Hepatocyte (in vitro differentiated cells): Measurements from ENCODE around the gene OR10A3. TPM values are rescaled to one million over a fixed set of nuclear protein-coding genes. Genes with fewer than 3 reads are reported as not detected.

Experiments used
- DNase-seq: peaks from one replicate; pipeline ENCODE4 v3.0.0-alpha.2; 2016; ENCODE audit warnings: low spot score
- H2AFZ ChIP-seq: fragments of 200-600 bp; sonication (generic); 2 replicates; pipeline ENCODE4 v1.6.0; 2016; ENCODE audit warnings: antibody characterized with exemption, mild to moderate bottlenecking
- H3K27ac ChIP-seq: fragments of 200-600 bp; sonication (generic); 2 replicates; pipeline ENCODE4 v1.5.1; 2016; ENCODE audit warnings: mild to moderate bottlenecking
- H3K27me3 ChIP-seq: fragments of 200-600 bp; sonication (generic); 2 replicates; pipeline ENCODE4 v1.6.1; 2016
- H3K36me3 ChIP-seq: fragments of 200-600 bp; sonication (generic); replicated peaks from 2 replicates; pipeline ENCODE4 v1.5.1; 2016; ENCODE audit warnings: low read depth; ENCODE audit not compliant: insufficient read depth
- H3K4me1 ChIP-seq: fragments of 200-600 bp; sonication (generic); 2 replicates; pipeline ENCODE4 v1.5.1; 2016; ENCODE audit warnings: mild to moderate bottlenecking, moderate library complexity; ENCODE audit not compliant: insufficient read depth
- H3K4me2 ChIP-seq: fragments of 200-600 bp; sonication (generic); 2 replicates; pipeline ENCODE4 v1.6.0; 2016
- H3K4me3 ChIP-seq: fragments of 200-600 bp; sonication (generic); 2 replicates; pipeline ENCODE4 v1.5.1; 2016; ENCODE audit warnings: mild to moderate bottlenecking
- H3K79me2 ChIP-seq: fragments of 200-600 bp; sonication (generic); 2 replicates; pipeline ENCODE4 v1.6.0; 2017; ENCODE audit warnings: mild to moderate bottlenecking
- H3K9me2 ChIP-seq: fragments of 200-600 bp; sonication (generic); replicated peaks from 2 replicates; pipeline ENCODE4 v1.6.0; 2017; ENCODE audit warnings: mild to moderate bottlenecking; ENCODE audit not compliant: insufficient read depth
- H3K9me3 ChIP-seq: fragments of 200-600 bp; sonication (generic); 2 replicates; pipeline ENCODE4 v1.5.1; 2016; ENCODE audit warnings: low read depth, mild to moderate bottlenecking
- H4K20me1 ChIP-seq: fragments of 200-600 bp; sonication (generic); 2 replicates; pipeline ENCODE4 v1.6.0; 2016; ENCODE audit warnings: mild to moderate bottlenecking; ENCODE audit not compliant: insufficient read depth, poor library complexity, severe bottlenecking
- CTCF ChIP-seq: fragments of 200-600 bp; sonication (generic); IDR thresholded peaks from 2 replicates; pipeline ENCODE4 v1.5.1; 2016; ENCODE audit warnings: antibody characterized with exemption, mild to moderate bottlenecking; ENCODE audit not compliant: poor library complexity
- EZH2 ChIP-seq: fragments of 200-600 bp; sonication (generic); IDR thresholded peaks from 2 replicates; pipeline ENCODE4 v1.6.1; 2016; ENCODE audit warnings: antibody characterized with exemption, mild to moderate bottlenecking, borderline replicate concordance
- EZH2phosphoT487 ChIP-seq: fragments of 200-600 bp; sonication (generic); IDR thresholded peaks from one replicate; pipeline ENCODE4 v1.6.1; 2018; ENCODE audit warnings: antibody characterized with exemption, mild to moderate bottlenecking, low read depth, moderate library complexity; ENCODE audit not compliant: unreplicated experiment, severe bottlenecking
- WGBS: methylation state at CpG from one replicate; pipeline ENCODE4 v1.1.6; 2016; ENCODE audit warnings: low lambda C conversion rate; ENCODE audit errors: missing lambda C conversion rate; 5-methylcytosine and 5-hydroxymethylcytosine counted together
- polyA plus RNA-seq: library from polyadenylated mRNA; unstranded; fragments of >200 nt; fragmentation: Nextera tagmentation; extraction: Ambion mirVana; gene quantifications from 2 replicates; pipeline ENCODE4 v1.2.1, GENCODE V29; 2016
- total RNA-seq: library from RNA; depleted of rRNA; stranded (reverse); fragments of >200 nt; gene quantifications from 2 replicates; pipeline ENCODE4 v1.2.3, GENCODE V29; 2014

Gene OR10A3
- total and polyA plus RNA-seq, 2 experiments from 2014 or later: not detected

- no peaks in the 10 kb centered on the region for H3K9me3 ChIP-seq
- no peaks in the 10 kb centered on the region for H3K79me2 ChIP-seq
- no peak for DNase-seq
- no peak overlapping the region for H3K4me2 ChIP-seq
- no peak overlapping the region for H2AFZ ChIP-seq
- 51% methylated on average over 4 of the region's 4 CpGs for WGBS
- peaks cover 10% of the 10 kb centered on the region for H3K4me1 ChIP-seq
- H4K20me1 ChIP-seq: no peaks in the 10 kb centered on the region
- no peaks in the 10 kb centered on the region for H3K9me2 ChIP-seq
- H3K36me3 ChIP-seq: no peaks in the 10 kb centered on the region
- H3K27ac ChIP-seq: no peak overlapping the region
- no peaks in the 10 kb centered on the region for H3K27me3 ChIP-seq
- no peak overlapping the region for H3K4me3 ChIP-seq
- TF ChIP-seq EZH2phosphoT487 (no peak), EZH2 (no peak), CTCF (no peak)
These were observed 42.1 kb downstream of the OR10A3 start for GRCh38 chr11:7899418-7899817.

- Histone ChIP-seq H2AFZ (no peak overlapping the region), H3K27ac (no peak overlapping the region), H3K9me2 (no peaks in the 10 kb centered on the region), H3K4me1 (peaks cover 4% of the 10 kb centered on the region), H3K4me3 (no peak overlapping the region), H3K79me2 (no peaks in the 10 kb centered on the region), H3K4me2 (no peak overlapping the region), H4K20me1 (no peaks in the 10 kb centered on the region), H3K36me3 (no peaks in the 10 kb centered on the region), H3K27me3 (no peaks in the 10 kb centered on the region), H3K9me3 (no peaks in the 10 kb centered on the region)
- no peak for DNase-seq
- 72% methylated on average over 5 of the region's 5 CpGs for WGBS
- no peak for TF ChIP-seq EZH2
- no peak for TF ChIP-seq EZH2phosphoT487
- no peak for TF ChIP-seq CTCF
These were observed 42.7 kb downstream of the OR10A3 start for GRCh38 chr11:7898666-7899283.

GRCh38 chr11:7896009-7896785, 45.3 kb downstream of the OR10A3 start:
- H3K36me3 ChIP-seq: no peaks in the 10 kb centered on the region
- no peaks in the 10 kb centered on the region for H3K79me2 ChIP-seq
- H3K9me2 ChIP-seq: no peaks in the 10 kb centered on the region
- no peaks in the 10 kb centered on the region for H4K20me1 ChIP-seq
- no peak for TF ChIP-seq EZH2phosphoT487
- no peak for TF ChIP-seq CTCF
- no peak for TF ChIP-seq EZH2
- H2AFZ ChIP-seq: no peak overlapping the region
- 100% methylated on average over 1 of the region's 1 CpG for WGBS
- H3K27ac ChIP-seq: no peak overlapping the region
- no peaks in the 10 kb centered on the region for H3K9me3 ChIP-seq
- H3K4me2 ChIP-seq: no peak overlapping the region
- H3K27me3 ChIP-seq: no peaks in the 10 kb centered on the region
- no peak overlapping the region for H3K4me3 ChIP-seq
- peaks cover 7% of the 10 kb centered on the region for H3K4me1 ChIP-seq
- no peak for DNase-seq
